GM10847 (cell line): ENCODE data around the gene NPAS2.

ENCODE experiments used
- POLR2A ChIP-seq: IDR thresholded peaks from 2 replicates; pipeline ENCODE4 v1.6.1; 2011; ENCODE audit not compliant: insufficient read length; ENCODE audit errors: extremely low read depth

The NPAS2 gene

GRCh38 chr2:100823665-100824438, 3.9 kb downstream of the NPAS2 start:
- TF ChIP-seq POLR2A, result no peak

DNA sequence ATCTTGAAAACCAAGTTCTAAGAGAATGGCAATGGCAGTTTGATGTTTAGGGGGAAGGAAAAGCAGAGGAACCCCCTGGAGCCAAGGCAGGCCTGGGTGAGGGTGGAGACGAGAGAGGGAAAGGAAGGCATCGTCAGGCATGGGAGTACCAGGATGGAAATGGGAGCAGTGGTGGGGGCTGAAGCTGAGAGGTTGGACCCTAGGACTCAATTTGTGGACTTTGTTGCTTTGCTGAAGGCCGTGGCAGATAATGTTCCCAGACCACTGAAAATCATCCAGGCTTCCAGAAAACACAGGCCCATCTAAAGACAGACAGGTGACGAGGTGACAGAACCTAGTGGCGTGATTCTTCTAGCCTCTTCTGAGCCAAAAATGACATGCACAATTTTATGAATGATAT, 4.9 kb downstream of the NPAS2 start:
- TF ChIP-seq POLR2A, result no peak

- TF ChIP-seq POLR2A, result no peak
These were observed 6.6 kb downstream of the NPAS2 start for GRCh38 chr2:100826494-100826893.

GRCh38 chr2:100831158-100831750, 11.3 kb downstream of the NPAS2 start:
- TF ChIP-seq POLR2A, result no peak

- no peak for TF ChIP-seq POLR2A
These were observed 11.9 kb downstream of the NPAS2 start for GRCh38 chr2:100831831-100832230.

GRCh38 chr2:100832885-100833284, 12.9 kb downstream of the NPAS2 start:
- TF ChIP-seq POLR2A, result no peak

DNA sequence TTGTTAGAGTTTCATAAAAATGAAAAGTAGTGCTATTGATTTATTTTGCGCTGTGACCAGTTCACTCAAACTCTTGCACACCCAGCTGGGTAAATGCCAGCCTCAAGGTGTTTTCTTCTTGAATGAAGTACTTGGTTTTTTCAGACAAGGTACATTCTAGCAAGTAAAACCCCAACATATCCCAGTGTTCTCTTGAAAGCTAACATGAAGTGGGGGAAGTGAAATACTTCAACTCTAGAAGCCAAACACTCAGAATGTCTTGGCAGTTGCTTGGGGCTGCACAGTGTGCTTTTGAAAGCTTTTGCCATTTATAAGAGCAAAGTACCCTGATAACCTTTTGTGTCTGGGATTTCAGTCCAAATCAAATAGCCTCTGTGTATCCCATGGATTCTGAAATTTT, 13.4 kb downstream of the NPAS2 start:
- TF ChIP-seq POLR2A, result no peak

GRCh38 chr2:100834221-100834620, 14.3 kb downstream of the NPAS2 start:
- TF ChIP-seq POLR2A, result no peak

DNA sequence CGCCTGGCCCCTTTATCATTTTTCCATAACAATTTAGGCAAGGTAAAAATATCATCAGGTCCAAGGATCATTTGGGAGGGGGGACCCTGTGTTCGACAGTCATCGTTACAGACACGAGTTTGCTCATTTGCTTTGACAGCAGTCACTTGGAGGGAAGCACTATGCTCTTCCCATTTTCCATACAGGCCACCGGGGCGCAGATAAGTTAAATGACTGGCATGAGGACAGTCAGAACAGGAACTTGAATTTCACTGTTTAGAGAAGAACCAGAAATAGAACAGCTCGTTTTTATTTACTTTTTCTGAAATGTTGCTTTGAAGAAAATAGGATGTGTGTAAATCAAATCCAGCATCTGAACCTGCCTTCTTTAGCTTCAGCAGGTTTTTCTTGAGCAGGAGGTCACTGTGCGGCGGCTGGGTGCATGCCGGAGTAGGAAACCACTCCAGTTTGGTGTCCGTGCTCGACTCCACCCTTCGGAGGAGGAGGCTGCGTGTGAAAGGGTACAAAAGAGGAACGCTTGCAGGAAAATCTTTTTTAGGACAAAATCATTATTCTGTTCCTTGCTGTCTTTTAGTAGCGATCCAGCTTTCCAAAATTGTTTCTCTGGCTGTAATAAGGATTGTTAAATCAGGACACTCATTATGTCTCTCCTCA, 15.2 kb downstream of the NPAS2 start:
- no peak for TF ChIP-seq POLR2A

- no peak for TF ChIP-seq POLR2A
These were observed 20.6 kb downstream of the NPAS2 start for GRCh38 chr2:100840519-100840918.

DNA sequence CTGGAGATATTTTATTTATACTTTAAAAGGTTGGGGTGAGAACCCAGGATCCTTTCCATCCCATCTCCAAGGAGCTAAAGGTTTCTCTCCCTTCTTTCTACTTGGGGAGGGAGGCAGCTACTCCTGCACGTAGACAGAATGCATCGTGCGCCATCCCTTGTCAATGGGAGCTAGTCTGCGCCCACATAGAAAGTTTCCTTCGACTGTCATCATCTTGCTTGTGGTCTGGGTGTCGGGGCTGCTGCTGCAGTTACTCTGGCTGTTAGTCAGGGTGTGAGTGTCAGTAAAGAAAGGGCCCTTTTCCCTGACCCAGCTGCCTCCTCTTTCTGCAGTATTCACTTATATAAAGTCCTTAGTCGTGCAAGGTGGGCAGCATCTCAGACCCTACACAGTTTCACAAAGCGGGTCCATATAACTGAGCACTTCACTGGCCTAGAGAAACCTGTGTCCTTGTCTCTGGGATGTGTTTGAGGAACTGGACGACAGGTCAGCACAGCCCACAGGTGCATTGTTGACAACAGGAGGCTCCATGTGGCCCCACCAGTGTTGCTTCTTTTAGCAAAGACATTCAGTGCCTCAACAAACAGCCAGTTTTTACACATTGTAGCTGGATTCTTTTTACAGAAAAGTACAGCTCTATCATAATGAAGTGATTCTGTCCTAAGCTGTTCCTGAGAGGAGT, 22.4 kb downstream of the NPAS2 start:
- TF ChIP-seq POLR2A, result no peak

- no peak for TF ChIP-seq POLR2A
These were observed 24.6 kb downstream of the NPAS2 start for GRCh38 chr2:100844514-100844913.

DNA sequence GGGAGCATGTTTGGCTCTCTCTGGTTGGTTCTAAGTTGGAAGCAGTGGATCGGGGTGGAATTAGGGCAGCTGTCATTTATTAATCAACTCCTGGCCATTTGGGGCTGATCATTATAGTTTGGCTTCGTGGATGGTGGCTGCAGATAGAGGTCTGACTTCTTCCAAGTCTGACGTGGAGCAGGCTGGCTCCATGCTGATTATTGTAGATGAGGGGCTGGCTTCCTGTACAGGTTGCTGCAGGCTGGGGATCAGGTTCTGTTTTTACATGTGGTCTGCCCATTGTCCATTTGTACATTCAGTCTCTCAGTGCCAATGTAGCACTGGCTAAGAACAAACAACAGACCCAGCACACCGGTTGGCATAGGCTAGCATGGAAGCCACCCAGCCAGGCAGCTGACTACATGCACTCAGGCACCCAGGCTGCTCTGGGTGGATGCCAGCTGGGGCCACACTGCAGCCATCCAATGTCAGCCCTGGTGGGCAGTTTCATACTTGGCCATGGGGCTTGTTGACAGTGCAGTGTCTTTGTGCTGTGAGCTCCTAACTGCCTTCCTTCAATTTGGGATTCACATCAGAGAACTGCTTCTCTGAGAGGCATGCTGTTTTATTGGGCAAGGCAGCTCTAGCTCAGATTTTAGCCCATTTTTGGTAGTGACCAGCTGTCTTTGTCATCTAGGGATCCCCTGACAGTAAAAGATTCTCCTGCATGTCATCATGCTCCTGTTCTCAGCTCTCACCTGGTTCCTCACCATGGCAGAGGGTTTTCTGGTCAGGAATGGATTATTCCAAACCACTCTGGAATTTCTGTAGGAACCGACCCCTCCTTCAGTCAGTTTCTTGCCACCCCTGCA, 25.4 kb downstream of the NPAS2 start:
- TF ChIP-seq POLR2A, result no peak

DNA sequence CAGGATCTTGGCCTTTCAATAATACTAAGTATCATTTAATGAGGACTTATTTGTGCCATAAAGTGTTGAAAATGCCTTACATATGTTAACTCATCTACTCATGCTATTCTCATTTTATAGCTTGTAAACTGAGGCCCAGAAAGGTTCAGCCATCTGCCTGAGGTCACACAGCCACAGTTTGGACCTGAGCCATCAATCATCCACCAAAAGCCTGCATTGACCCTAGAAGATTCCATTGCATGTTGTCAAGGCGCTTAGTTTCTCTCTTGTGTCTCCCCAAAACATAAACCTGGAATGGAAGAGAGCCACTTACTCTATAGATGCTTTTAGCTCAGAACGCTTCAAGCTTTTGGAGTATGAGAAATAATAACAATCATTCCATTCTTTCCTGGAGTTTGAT, 26.8 kb downstream of the NPAS2 start:
- TF ChIP-seq POLR2A, result no peak

DNA sequence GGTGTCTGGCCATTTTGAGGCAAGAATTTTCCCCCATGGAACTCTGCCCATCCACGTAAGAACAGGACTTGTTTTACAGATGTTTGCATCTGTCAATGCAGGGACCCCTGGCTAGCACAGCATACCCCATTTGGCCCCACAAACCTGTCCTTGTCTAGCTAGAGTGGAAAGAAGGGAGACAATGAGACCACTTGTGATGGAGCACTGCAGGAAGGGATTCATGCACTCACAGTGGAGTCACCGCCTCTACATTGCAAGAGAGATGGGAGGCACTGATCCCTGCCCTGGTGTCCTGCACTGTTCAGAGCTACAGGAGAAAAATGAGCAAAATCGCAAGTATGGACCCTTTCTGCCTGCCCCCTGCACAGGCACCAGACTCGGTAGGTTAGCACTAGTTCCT, 32.5 kb downstream of the NPAS2 start:
- TF ChIP-seq POLR2A, result no peak
